Heart left ventricle (tissue), 13 donors: Measurements from ENCODE around the gene DNAJC7.

ENCODE experiments used
- POLR2A ChIP-seq, 2 donors: fragments of 450-650 bp; IDR thresholded peaks; one replicate each; pipeline ENCODE4 v1.6.1; 2017; ENCODE audit warnings: antibody characterized with exemption in 2 of 2, mild to moderate bottlenecking in 2 of 2, moderate library complexity in 2 of 2
- TF ChIP-seq, protein P1 (sequence below), 12 donors: fragments of 200-600 bp; sonication (generic) in 4 of 12; IDR thresholded peaks; one replicate each; pipeline versions ENCODE4 v1.5.0 to v1.8.0; 2018 to 2022; ENCODE audit warnings: antibody characterized with exemption in 12 of 12, mild to moderate bottlenecking in 5 of 12
- donor health status: ischemic (EF 13 %, LVEDD 7.1; RV severe dilation, severe dysfunction).
- donor health status: DM: no; HTN: yes; CAD: no.
- donor health status: DM: no; HTN: no; CAD: no.
- donor health status: ischemic (EF 25% LVEDD 6.9; RV normal size, moderate dysfunction).
- donor health status: ischemic (EF 25% LVEDD 5.7; RV mildly dilated, moderate dysfunction).
- donor health status: ischemic (EF 35%, LVEDD 5.7; RV mildly dilated, moderate dysfunction).
- donor health status: nonischemic (EF 11% LVEDD 7.7; RV severe dilation, severe dysfunction).
- donor health status: DM: yes; HTN: yes; CAD: no.
- donor health status: PGD.
- donor health status: ischemic (EF 29% LVEDD 5.4; RV normal size, mild dysfunction).
- donor health status: nonischemic (EF 23%, LVEDD 6.1; RV moderate dilation, normal function).

DNA sequence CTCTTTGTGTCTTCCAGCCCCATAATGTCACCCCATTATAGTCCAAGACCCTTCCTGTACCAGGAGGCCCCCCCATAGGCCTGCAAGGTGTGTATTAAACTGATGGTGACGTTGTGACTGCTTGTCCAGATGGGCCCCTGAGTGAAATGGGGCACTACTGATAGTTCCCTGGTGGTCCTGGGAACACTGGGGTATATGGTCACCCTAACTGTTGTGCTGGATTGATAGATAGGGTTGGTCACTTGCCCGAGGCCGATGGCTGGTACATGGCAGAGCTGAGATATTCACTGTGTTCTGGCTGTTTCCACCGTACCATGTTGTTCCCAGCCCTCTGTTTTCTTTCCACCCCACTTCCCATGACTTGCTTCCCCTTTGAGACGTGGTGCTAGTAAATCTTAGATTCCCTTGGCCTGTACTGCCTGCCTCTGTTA, 46.3 kb downstream of the DNAJC7 start:
- no peak for TF ChIP-seq POLR2A (IDR thresholded peaks at IDR 0.05)
- TF ChIP-seq, protein P1, sequence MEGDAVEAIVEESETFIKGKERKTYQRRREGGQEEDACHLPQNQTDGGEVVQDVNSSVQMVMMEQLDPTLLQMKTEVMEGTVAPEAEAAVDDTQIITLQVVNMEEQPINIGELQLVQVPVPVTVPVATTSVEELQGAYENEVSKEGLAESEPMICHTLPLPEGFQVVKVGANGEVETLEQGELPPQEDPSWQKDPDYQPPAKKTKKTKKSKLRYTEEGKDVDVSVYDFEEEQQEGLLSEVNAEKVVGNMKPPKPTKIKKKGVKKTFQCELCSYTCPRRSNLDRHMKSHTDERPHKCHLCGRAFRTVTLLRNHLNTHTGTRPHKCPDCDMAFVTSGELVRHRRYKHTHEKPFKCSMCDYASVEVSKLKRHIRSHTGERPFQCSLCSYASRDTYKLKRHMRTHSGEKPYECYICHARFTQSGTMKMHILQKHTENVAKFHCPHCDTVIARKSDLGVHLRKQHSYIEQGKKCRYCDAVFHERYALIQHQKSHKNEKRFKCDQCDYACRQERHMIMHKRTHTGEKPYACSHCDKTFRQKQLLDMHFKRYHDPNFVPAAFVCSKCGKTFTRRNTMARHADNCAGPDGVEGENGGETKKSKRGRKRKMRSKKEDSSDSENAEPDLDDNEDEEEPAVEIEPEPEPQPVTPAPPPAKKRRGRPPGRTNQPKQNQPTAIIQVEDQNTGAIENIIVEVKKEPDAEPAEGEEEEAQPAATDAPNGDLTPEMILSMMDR (IDR thresholded peaks at IDR 0.05): no peak
